T-helper 1 cell (primary cell): ENCODE measurements around the gene PML.

ENCODE experiments used
- DNase-seq, 5 donors: peaks; one replicate each; pipeline ENCODE4 v3.0.0-alpha.2; 2012 to 2020

Gene PML

DNA sequence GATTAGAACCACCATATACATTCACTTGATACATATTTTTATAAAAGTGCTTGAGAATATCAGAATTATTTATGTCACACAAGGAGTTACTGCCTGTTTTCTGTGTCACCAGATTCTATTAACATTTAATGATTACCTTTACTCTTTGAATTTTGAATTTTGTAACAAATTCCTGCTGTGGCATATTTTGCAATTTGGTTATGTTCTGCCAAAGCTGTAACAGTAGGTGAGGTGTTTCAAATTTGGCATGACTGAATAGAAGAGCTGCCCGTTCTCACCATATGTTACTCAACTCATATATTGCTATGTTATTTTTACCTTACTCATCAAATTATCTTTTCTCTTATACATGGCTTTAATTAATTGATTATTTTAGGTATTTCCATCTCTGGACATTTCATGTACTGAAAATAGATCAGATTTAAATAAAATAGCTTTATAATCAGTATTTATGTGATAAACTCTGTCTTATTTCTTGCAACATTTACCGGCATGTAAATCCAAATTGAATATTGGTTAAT is 18.9 kb downstream of the PML start:
- DNase-seq, result no peak

DNA sequence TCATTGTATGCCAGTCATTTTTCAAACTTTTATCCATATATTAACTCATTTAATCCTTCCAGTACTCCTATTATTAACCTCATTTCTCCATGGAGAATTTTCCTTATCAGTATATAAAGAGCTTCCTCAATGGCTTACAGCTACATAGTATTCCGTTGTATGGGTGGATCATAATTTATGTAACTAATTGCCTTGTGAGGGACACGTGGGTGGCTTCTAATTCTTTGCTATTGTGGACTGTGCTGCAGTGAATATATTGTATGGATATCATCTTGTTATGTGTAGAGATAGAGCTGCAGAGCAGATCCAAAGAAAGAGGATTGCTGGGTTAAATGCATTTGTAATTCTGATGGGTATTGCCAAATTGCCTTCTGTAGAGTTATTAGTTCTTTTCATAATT is 25.2 kb downstream of the PML start:
- DNase-seq, result no peak

- DNase-seq, result no peak
Observed at GRCh38 chr15:74022706-74023470, 28.4 kb downstream of the PML start.

DNA sequence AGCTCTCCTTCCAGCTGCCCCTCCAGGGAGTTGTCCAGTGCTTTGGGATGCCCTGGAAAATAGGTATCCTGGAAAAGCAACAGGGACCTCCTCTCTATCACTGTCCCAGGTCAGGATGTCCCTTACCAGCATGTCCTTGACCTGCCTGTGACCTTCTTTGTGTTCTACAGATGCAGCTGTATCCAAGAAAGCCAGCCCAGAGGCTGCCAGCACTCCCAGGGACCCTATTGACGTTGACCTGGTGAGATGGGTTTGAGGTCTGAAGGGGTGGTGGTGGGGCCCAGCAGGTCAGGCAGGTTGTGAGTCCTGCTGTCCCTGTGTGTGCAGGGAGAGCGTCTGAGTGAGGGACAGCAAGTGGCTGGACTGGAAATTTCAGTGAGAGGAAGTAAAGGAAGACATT is 30.2 kb downstream of the PML start:
- no peak for DNase-seq

- no peak for DNase-seq
Observed at GRCh38 chr15:74025436-74025835, 30.9 kb downstream of the PML start.

GRCh38 chr15:74027688-74028087 is 33.2 kb downstream of the PML start:
- DNase-seq, result no peak

DNA sequence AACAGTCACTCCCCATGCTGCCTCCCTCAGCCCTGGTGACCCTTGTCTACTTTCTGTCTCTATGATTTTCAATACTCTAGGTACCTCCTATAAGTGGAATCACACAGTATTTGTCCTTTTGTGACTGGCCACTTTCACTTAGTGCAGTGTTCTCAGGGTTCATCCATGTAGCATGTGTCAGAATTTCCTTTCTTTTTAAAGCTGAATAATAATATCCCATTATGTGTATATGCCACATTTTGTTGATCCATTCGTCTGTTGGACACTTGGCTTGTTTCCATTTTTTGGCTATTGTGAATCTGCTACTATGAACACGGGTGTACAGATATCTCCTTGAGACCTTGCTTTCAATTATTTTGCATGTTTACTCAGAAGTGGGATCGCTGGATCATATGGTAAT is 34.1 kb downstream of the PML start:
- no peak for DNase-seq

- no peak for DNase-seq
Observed at GRCh38 chr15:74032046-74032445, 37.5 kb downstream of the PML start.

- DNase-seq, result no peak
Observed at GRCh38 chr15:74032606-74033561, 38.4 kb downstream of the PML start.

- DNase-seq, result no peak
Observed at GRCh38 chr15:74034206-74034755, 39.8 kb downstream of the PML start.

GRCh38 chr15:74035121-74036017 is 40.9 kb downstream of the PML start:
- DNase-seq, result no peak

- DNase-seq, result no peak
Observed at GRCh38 chr15:74036271-74037170, 42.0 kb downstream of the PML start.

GRCh38 chr15:74037171-74038117 is 42.9 kb downstream of the PML start:
- no peak for DNase-seq

- DNase-seq, result no peak
Observed at GRCh38 chr15:74038707-74039655, 44.5 kb downstream of the PML start.

DNA sequence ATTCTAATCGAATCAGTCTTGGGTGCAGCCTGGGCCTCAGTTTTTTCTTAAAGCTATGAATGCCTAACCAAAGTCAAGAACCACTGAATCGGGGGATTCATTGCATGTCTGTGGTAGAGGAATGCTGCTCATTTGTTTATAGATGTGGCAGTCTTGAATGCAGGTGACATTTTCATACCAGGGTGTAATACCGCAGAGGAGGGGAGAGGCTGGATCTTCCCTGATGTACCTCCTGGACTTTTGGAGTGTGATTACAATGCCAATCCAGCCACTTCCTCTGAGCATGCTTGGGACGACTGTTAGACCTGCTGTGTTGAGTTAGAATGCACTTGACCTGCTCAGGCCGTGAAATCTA is 45.1 kb downstream of the PML start:
- DNase-seq, result no peak

GRCh38 chr15:74040109-74040850 is 45.8 kb downstream of the PML start:
- no peak for DNase-seq

GRCh38 chr15:74041311-74041756 is 46.8 kb downstream of the PML start:
- DNase-seq, result no peak
